Measurements from ENCODE around the gene CCL7.
"Not testable (repeated sequence)": the region's sequence is repeated elsewhere in the genome, so short reads cannot be mapped to it uniquely, and the experiment has no call there.

Gene CCL7

DNA sequence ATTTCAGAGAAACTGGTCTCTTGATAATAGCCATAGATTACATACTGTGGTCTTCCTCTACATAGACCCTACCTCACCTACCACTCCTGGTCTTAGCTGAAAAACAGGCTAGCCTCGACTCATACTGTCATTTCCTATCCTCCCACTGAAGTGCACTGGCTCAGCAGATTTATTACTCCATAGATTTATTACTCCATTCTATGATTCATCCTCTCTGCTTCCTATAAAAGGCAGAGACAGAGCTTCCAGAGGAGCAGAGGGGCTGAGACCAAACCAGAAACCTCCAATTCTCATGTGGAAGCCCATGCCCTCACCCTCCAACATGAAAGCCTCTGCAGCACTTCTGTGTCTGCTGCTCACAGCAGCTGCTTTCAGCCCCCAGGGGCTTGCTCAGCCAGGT lies at the start of gene CCL7:
CCL7 (plus strand) TSS at position 253 of the 400 bp plus-strand sequence; CDS start at position 323, 70 bp downstream.
- DNase-seq = no peak

DNA sequence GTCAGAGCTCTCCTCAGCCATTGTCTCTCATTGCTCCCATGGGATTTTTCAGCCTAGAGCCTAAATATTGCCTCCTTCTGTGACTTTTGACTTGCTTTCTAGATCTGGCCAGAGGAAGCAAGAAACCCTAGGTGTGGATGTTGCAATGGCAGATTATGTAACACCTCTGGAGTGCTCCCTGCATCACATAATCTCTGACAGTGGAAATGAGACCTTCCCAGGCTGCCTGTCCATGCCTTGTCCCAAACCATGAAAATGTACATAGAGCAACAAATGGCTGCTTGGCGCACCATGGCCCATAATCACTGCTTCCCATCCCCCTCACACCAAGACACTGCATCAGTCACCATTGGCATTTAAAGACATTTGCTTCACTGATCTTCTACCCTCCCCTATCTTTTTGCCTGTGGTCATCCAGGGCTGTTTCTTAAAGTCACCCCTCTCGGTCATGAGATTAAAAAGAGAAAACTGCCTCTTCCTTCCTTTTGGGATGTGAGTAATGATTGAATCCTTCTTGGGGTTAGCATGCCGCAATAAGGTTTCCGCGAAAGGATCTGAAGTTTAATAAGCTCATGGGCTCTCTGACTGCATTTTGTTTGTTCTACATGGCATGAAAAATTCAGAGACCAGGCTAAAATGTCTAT lies 49.1 kb upstream of the CCL7 start:
- no peak for DNase-seq

DNA sequence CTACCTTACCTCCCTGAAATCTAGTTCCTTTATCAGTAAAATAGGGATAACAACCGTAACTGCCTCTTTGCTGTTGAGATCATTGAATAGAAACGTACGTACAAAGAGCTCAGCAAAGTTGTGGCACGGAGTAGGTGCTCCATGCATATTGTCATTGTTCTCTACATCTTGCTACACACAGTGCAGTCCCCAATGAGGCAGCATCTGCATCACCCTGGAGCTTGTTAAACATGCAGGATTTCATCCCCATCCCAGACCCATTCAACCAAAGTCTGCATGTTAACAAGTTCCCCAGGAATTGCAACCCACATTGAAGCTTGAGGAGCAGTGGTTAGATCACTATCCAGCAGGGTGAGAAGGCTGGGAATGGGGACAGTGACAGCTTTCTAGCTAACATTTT lies 48.6 kb upstream of the CCL7 start:
- DNase-seq = no peak

DNA sequence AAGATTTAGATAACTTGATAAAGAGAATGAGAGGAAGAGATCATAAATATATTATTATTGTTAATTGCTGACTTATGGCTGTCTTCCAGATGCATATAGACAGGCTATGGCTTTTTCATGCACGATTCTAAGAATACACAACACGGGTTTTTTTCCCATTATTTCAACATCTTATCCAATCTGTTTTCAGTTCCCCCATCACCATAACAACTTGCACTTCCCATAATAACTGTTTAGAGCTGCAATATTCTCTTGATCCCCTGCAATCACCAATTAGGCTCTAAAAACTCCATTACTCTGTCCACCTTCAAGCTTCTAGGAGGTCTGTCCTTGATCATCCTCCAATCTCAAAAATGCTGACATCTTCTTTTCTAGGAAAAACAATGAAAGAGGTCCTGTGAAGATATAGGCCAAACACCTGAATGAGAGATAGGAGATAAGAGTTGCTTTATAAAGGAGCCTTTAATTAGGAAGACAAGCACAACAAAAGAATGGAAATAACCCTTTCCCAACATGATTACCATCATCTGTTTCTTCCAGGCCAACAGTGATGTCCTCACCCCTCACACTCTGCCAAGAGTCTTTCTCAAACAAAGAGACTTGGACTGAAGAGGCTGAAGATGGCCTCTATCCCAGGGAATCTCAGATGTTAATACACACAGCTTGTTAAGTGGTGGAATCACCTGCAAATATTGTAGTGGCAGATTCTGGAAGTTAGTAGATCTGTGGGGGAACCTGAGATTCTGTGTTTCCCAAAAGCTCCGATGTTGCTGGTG lies 47.1 kb upstream of the CCL7 start:
- DNase-seq = no peak

DNA sequence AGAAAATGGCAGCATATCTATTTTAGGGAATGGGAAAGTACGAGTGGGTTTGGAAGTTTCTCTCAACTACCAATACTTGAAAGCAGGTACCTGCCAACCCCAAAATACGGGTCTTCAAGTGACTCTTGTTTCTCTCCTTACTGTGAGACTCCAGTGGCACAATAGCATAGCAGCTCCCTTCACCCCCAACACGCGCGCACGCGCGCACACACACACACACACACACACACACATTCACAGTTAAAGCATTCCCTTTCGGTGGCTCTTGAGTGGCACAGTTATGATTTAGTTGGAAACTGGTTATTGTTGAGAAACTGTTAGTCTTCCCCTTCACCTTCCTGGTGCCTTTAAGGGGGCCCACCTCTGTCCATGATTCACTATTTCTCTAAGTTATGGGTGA lies 45.0 kb upstream of the CCL7 start:
- no peak for DNase-seq

DNA sequence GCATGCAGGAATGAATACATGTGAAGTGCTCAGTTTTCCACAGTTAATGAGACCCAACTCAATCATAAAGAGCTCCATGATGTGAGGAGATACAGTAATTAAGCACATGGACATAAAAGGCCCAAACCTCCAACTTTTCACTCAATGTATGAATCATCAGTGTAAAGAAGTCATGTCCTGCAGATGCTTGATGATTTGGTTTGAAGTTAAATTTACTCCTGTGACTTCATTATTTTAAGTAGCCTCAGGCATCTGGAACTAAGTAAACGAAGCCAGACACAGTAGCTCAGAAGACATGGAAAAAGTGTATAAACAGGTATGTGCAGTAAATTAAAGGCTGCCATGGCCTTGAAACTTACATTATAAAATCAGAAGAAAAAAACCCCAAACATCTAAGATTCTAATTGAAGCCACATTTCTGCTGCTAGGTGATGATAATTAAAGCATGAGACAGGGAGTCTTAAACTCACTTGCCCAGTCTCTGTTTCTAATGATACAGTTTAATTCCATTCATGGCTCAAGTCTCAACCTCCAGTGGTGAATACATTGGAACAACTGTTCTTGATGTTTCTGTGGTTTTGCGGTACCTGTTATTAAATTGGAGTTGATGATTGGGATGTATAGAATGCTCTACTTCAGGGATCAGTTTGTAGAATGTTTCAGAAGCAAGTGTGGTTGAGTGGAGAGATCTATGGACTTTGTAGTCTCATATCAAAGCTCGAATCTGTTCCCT lies 43.8 kb upstream of the CCL7 start:
- DNase-seq = no peak

DNA sequence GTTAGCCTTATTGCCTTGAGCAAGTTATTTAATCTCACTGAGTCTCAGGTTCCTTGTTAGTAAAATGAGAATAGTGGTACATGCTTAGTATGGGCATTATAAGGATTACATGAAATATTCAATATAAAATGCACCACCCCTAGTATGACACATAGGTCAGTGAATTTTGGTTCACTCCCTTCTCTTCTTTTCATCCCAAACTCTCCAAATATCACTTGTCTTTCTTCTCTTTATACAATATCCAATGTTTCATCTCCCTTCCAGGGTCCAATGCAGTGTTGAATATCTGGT lies 43.3 kb upstream of the CCL7 start:
- DNase-seq = no peak

DNA sequence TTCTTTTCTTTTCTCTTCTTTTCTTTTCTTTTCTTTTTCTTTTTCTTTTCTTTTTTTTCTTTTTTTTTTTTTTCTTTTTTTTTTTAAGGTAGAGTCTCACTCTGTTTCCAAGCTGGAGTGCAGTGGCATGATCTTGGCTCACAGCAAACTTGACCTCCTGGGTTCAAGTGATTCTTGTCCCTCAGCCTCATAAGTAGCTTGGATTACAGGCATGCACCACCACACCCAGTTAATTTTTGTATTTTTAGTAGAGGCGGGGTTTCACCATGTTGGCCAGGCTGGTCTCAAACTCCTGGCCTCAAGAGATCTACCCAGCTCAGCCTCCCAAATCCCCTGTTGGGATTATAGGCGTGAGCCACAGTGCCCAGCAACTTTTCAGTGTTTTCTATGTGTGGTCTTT lies 42.7 kb upstream of the CCL7 start:
- DNase-seq = not testable (repeated sequence)

DNA sequence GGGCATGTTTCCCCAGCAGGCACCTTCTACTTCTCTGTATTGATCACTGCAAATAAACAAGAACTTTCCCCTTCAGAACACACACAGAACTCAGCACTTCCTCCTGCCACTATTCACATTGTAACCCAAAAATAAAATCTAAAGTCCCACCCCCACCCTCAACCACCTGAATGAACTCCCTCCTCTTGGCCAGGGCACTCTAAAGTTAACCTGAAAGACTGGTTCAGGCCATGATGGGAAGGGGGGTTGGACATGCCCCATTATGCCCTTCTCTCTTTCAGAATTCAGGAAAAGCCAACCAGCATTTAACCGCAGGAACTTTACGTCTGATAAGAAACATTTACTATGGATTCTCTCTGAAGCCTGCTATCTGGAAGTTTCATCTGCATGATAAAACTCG lies 42.3 kb upstream of the CCL7 start:
- DNase-seq = no peak

DNA sequence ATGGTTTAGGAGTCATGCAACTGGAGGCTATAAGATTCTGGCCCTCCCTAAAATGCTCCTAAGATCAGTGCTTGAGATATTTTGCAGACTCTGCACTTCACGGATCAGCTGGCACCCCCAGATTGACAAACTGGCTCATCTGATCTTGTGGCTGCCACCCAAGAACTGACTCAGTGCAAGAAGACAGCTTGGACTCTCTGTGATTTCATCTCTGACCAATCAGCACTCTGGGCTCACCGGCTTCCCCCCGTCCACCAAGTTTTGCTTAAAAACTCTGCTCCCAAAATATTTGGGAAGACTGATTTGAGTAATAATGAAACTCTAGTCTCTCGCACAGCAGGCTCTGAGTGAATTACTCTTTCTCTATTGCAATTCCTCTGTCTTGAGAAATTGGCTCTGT lies 41.2 kb upstream of the CCL7 start:
- no peak for DNase-seq

DNA sequence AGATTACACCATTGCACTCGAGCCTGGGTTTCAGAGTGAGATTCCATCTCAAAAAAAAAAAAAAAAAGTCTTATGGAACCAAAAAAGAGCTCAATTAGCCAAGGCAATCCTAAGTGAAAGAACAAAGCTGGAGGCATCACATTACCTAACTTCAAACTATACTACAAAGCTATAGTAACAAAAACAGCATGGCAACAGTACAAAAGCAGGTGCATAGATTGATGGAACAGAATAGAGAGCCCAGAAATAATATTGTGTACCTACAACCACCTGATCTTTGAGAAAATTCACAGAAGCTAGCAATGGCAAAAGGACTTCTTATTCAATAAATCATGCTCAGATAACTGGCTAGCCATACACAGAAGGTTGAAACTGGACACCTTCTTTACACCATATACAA lies 39.7 kb upstream of the CCL7 start:
- no peak for DNase-seq

DNA sequence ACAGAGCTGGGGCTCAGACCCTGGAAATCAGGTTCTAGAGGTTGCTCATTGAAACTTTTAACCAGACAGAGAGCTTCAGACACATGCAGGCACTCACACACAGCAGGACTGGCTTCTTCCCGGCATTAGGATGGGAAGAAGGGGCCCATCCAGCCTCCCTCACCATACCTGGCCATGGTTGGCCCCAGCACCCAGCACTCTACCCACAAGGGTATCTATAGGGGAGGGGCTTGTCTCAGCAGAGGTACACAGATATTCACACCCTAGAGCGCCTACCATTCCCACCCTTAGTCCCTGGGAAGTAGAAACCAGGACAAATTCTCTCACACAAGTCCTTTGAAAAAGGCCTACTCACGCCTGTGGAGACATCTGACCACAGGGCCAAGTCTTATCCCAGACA lies 35.4 kb upstream of the CCL7 start:
- no peak for DNase-seq

DNA sequence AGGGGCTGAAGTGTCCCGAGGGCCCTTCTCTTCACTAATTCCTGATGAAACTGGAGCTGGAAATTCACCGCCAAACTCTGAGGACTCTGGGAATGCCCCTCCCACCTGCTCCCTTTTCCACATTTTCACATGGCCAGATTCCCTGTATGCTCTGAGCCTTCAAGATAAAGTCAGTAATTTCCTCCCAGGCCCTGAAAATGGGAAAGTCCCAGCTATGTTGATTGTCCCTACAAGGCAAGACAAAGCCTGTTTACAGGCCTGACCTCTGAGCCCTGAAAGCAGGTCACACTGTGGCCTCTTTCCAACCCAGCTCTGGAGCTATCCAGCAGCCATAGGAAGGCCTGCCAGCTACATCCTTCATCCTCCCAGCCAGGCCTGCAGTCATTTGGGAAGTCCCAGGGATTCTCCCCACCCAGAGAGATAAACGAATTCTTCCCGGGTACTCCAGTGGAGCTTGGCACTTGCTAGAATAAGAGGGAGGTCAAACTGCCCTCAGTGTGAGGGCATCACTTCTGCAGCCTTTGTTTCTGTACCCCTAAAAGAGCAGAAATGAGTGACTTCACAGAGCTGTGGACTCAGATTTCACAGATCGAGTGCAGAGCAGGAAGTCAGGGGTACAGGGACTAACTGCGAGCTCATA lies 34.5 kb upstream of the CCL7 start:
- DNase-seq = no peak

DNA sequence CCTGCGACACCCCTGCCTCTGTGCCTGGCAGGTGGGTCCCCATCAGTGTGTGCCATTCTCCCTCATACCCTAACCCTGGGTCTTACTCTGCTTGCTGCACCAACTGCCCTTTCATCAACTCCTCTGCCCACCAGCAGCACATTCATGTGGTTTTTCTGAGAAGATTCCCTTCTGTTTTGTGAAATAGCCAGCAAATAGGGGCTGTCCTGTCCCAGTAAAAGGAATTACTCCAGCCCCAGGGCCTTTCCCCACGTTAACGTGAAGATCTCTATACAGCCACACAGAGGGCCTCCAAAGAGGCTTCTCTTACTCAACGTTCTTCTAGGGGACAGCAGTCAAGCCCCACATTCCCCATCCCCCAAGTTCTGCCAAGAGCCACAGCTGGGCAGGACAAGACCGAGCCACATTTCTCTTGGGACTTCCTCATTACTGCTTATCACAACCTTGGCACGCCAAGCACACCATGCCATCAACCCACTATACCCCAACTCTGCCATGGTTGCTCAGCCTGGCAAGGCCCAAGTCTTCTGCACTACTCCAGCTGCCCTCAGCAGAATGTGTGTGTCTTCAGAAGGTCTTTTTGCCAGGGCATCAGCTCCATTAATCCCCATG lies 33.6 kb upstream of the CCL7 start:
- no peak for DNase-seq

DNA sequence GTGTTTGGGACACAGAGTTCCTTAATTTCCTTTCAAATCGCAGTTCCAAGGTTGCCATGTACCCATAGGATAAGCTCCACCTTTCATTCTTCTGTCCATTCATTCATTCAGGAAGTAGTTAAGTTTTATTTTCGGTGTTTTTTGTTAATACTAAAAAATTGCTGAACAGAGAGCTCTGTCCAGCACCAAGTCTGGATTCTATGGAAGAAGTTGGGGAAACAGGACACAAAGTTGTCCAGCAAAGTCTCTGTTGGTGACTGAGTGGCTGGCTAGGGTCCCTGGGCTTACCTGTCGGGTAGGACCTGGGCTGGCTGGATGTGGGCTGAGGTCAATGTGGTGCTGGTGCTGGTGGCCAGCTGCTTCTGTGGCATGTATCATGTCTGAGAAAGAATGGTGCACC lies 32.6 kb upstream of the CCL7 start:
- no peak for DNase-seq

DNA sequence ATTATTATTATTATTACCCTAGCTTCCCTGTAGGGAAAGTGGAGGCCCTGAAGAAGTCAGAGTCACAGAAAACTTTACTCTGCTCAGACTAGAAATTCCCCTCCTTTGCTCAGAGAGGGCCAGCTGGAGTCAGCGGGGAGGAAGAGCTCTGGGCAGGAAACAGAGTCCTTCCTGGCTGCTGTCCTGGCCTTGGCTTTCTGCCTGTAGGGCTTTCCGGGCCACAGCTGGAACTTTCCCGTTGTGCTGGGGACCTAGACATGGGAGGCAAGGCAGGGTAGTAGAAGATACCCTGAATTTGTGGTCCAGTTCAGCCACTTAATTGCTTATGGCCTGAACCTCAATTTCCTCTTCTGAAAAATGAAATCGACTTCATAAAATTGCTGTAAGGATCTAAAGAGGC lies 29.0 kb upstream of the CCL7 start:
- no peak for DNase-seq

DNA sequence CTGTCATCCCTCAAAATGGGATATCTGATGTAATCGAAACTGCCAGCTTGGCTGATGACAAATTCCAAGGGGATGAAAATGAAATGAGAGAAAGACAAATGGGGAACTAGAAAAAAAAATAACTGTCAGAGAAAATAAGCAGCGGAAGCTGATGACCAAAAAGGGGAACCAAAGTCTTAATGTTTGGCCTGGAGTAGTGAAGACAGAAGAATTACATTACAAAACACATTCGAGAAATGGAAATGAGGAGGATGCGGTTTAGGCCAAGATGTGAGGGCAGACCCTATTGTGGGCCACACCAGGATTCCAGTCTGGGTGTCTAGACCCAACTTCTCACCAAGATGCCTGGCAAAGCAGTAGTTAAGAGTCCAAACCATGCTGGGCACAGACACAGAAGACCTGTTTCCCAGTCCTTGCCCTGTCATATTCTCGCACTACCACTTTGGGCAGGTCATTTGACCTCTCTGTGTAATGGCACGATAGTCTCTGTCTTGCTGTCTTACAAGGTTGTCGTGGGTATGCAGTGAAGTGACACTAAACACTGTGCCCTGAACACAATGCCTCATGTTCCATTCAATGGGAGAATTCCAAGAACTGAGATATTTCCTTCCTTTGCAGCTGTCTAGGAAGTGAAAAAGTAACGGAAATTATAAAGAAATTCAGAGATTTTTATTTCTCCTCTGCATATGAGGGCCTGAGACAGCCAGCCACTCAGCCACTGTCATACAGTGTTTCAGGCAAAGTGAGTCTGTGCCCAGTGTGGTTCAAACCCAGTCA lies 27.2 kb upstream of the CCL7 start:
- DNase-seq = no peak

DNA sequence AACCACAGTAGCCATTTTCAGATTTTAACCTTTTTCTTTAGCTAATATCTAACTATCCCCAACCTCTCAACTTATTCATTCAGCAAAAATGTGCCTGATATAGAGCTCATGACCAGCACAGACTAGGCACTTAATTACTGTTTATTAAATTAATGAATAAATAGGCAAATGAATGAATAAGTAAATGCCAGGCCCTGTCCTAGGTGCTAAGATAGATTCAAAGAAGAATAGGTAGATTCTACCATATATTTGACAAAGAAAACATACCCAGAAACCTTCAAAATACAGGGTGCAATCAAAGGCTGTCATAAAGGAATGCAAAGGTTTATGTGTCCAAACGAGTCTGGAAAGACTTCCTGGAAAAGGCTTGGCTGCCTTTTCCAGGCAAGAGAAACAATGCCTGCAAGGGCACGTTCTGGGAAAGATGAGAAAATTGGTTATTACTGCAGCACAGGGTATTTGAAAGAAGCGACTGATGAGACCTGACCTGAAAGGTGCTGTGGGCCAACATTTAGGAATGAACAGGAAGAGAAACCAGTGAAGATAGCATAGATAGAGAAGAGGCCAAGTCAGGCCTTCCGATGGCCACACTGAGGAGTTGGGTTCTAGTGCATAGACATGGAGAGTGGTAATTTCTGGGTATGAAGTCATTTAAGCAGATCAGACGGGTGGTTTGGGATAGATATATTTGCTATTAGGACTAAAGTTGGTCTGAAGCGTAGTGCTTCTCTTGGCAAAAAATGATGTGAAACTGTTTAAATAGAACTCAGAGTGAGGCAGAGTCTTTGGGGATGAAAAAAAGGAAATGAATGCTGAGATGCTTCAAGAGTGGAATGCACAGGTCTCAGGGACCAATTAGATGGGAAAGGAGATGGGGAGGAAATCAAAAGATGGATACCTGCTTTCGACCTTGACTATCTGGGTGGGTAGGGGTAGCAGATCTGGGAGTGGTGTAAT lies 26.4 kb upstream of the CCL7 start:
- DNase-seq = no peak

DNA sequence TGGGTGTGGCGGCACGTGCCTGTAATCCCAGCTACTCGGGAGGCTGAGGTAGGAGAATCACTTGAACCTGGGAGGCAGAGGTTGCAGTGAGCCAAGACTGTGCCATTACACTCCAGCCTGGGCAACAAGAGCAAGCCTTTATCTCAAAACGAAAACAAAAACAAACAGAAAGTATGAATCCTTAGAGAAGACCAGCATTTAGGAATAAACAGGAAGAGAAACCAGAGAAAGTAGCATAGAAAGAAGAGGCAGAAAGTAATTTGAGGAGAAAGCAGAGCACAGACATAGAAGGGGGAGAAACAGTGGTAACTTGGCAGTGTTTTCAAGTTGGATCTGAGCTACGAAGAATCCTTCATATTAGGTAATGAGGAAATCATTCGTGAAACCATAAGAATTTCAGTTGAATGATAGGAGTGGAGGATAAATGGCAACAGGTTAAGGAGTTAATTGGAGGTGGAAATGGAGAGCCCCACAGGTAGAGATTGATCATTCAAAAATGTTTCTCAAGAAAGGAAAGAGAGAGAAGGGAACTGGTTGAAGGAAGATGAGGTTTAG lies 24.6 kb upstream of the CCL7 start:
- DNase-seq = no peak

DNA sequence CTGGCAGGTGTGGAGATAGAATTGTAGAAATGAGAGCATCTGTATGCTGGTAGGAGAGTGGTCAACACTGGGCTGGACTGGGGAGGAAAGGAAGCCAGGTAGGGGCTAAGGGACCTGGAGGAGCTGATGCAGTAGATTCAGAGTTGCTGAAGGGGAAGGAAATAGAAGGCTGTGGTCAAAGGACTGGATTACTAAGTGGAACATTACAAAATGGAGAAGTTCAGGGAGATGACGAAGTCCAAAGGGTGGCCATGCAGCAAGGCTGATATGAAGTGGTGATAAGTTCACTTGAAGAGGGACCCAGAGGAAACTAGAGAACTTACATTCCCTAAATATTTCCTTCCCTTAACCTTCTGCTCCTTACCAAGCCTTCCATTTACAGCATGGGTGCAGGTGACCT lies 23.6 kb upstream of the CCL7 start:
- no peak for DNase-seq

DNA sequence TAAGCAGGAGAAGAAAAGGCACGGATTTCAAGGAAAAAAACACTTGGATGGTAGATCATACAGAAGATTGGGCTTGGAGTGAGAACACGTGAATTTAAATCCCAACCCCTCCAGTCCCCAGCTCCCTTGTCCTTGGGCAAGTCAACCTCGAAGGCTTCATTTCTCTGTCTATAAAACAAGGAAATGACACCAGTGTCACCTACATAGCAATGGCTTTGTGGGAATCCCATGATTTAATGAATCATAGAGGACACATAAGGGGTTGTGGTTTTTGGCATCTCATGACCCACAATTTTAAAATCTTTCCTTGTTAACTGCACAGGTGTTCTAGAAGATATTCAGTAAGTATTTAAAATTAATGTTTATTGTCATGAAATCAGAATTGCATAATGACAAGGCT lies 23.1 kb upstream of the CCL7 start:
- no peak for DNase-seq

Measured in NCI-H2081 (cell line).